Measurements from ENCODE around the gene IFITM5. TPM values are rescaled to one million over a fixed set of nuclear protein-coding genes. Genes with fewer than 3 reads are reported as not detected.
"Not testable (repeated sequence)": the region's sequence is repeated elsewhere in the genome, so short reads cannot be mapped to it uniquely, and the experiment has no call there.

Gene IFITM5
- total RNA-seq, 1 donor from 2014 or later, result not detected

- H3K4me3 Mint-ChIP-seq, result no peak overlapping the region
These were observed 28.7 kb upstream of the IFITM5 start for GRCh38 chr11:328012-328411.

GRCh38 chr11:327581-327923, 28.2 kb upstream of the IFITM5 start:
- Mint-ChIP-seq H3K4me1 (ENCODE audit: unreplicated experiment) (peaks cover 33% of the 10 kb centered on the region), H3K4me3 (no peak overlapping the region), H3K36me3 (no peaks in the 10 kb centered on the region), H3K27me3 (no peaks in the 10 kb centered on the region), H3K27ac (no peak overlapping the region), H3K9me3 (peaks cover 6% of the 10 kb centered on the region)
- TF ChIP-seq CTCF (conservative IDR thresholded peaks at IDR 0.05), result no peak
- no peak for DNase-seq (ENCODE audit: extremely low spot score, unreplicated experiment)

More at GRCh38 chr11:328012-328411, 28.7 kb upstream of the IFITM5 start:
- Mint-ChIP-seq H3K4me1 (ENCODE audit: unreplicated experiment) (peaks cover 33% of the 10 kb centered on the region), H3K27me3 (no peaks in the 10 kb centered on the region), H3K27ac (no peak overlapping the region), H3K36me3 (no peaks in the 10 kb centered on the region), H3K9me3 (peaks cover 6% of the 10 kb centered on the region)
- no peak for TF ChIP-seq CTCF (conservative IDR thresholded peaks at IDR 0.05)
- DNase-seq (ENCODE audit: extremely low spot score, unreplicated experiment), result no peak

GRCh38 chr11:326842-327580, 27.7 kb upstream of the IFITM5 start:
- no peak overlapping the region for H3K4me3 Mint-ChIP-seq
- H3K9me3 Mint-ChIP-seq, result peaks cover 6% of the 10 kb centered on the region
- H3K36me3 Mint-ChIP-seq, result no peaks in the 10 kb centered on the region
- no peak for DNase-seq (ENCODE audit: extremely low spot score, unreplicated experiment)
- no peak overlapping the region for H3K27ac Mint-ChIP-seq
- peaks cover 33% of the 10 kb centered on the region for H3K4me1 Mint-ChIP-seq (ENCODE audit: unreplicated experiment)
- no peaks in the 10 kb centered on the region for H3K27me3 Mint-ChIP-seq
- no peak for TF ChIP-seq CTCF (conservative IDR thresholded peaks at IDR 0.05)

- TF ChIP-seq CTCF (conservative IDR thresholded peaks at IDR 0.05), result no peak
- H3K9me3 Mint-ChIP-seq, result peaks cover 6% of the 10 kb centered on the region
- no peaks in the 10 kb centered on the region for H3K36me3 Mint-ChIP-seq
- H3K4me1 Mint-ChIP-seq (ENCODE audit: unreplicated experiment), result peaks cover 33% of the 10 kb centered on the region
- DNase-seq (ENCODE audit: extremely low spot score, unreplicated experiment), result no peak
- no peak overlapping the region for H3K27ac Mint-ChIP-seq
- H3K27me3 Mint-ChIP-seq, result no peaks in the 10 kb centered on the region
- no peak overlapping the region for H3K4me3 Mint-ChIP-seq
These were observed 27.2 kb upstream of the IFITM5 start for GRCh38 chr11:326592-326841.

GRCh38 chr11:325796-326591, 26.7 kb upstream of the IFITM5 start:
- peaks cover 6% of the 10 kb centered on the region for H3K9me3 Mint-ChIP-seq
- no peaks in the 10 kb centered on the region for H3K36me3 Mint-ChIP-seq
- DNase-seq (ENCODE audit: extremely low spot score, unreplicated experiment), result no peak
- no peak for TF ChIP-seq CTCF (conservative IDR thresholded peaks at IDR 0.05)
- peaks cover 33% of the 10 kb centered on the region for H3K4me1 Mint-ChIP-seq (ENCODE audit: unreplicated experiment)
- H3K4me3 Mint-ChIP-seq, result no peak overlapping the region
- H3K27ac Mint-ChIP-seq, result peak overlapping the region; percentile 64
- H3K27me3 Mint-ChIP-seq, result no peaks in the 10 kb centered on the region

GRCh38 chr11:324593-325517, 25.5 kb upstream of the IFITM5 start:
- H3K4me3 Mint-ChIP-seq, result peak overlapping the region; percentile 69
- H3K27ac Mint-ChIP-seq, result peak overlapping the region; percentile 76
- H3K9me3 Mint-ChIP-seq, result not testable (repeated sequence)

More at GRCh38 chr11:324593-325517, 25.5 kb upstream of the IFITM5 start:
- DNase-seq (ENCODE audit: extremely low spot score, unreplicated experiment); H3K27me3 Mint-ChIP-seq; H3K36me3 Mint-ChIP-seq: not testable (repeated sequence)
- peaks cover 36% of the 10 kb centered on the region for H3K4me1 Mint-ChIP-seq (ENCODE audit: unreplicated experiment)

All from type B pancreatic cell (in vitro differentiated cells).